ENCODE data around the gene MGAT3. TPM values are rescaled to one million over a fixed set of nuclear protein-coding genes. Genes with fewer than 3 reads are reported as not detected.

Gene MGAT3
- polyA plus RNA-seq, 1 donor from 2014 or later = 29.1 TPM

GRCh38 chr22:39535357-39535725, 78.5 kb downstream of the MGAT3 start:
- peaks cover 17% of the 10 kb centered on the region for H3K79me2 ChIP-seq (replicated peaks; ENCODE audit: insufficient read depth, low read length)
- H3K9me2 ChIP-seq (ENCODE audit: insufficient read depth, low read length) = no peaks in the 10 kb centered on the region
- H3K4me3 ChIP-seq (ENCODE audit: low read length) = no peak overlapping the region
- TF ChIP-seq POLR2AphosphoS5 (IDR thresholded peaks at IDR 0.05) = no peak
- no peak for TF ChIP-seq EZH2 (IDR thresholded peaks at IDR 0.05; ENCODE audit: borderline replicate concordance, insufficient read depth, low read length, poor library complexity, severe bottlenecking)
- no peak for TF ChIP-seq CTCF (IDR thresholded peaks at IDR 0.05; ENCODE audit: poor library complexity, severe bottlenecking)
- TF ChIP-seq REST (IDR thresholded peaks at IDR 0.05; ENCODE audit: borderline replicate concordance) = no peak
- no peak for TF ChIP-seq TAF1 (IDR thresholded peaks at IDR 0.05; ENCODE audit: low read depth)
- no peak for TF ChIP-seq SMC3 (conservative IDR thresholded peaks at IDR 0.05; ENCODE audit: poor library complexity)
- TF ChIP-seq RAD21 (conservative IDR thresholded peaks at IDR 0.05) = no peak
- no peak for TF ChIP-seq EP300 (conservative IDR thresholded peaks at IDR 0.05; ENCODE audit: poor library complexity, severe bottlenecking)
- no peak for TF ChIP-seq MXI1 (conservative IDR thresholded peaks at IDR 0.05; ENCODE audit: poor library complexity, severe bottlenecking)
- H3K27me3 ChIP-seq (ENCODE audit: insufficient read depth, low read depth, low read length) = no peaks in the 10 kb centered on the region
- peak overlapping the region; percentile 41 for H3K9ac ChIP-seq (ENCODE audit: low read length)
- no peaks in the 10 kb centered on the region for H3F3A ChIP-seq (ENCODE audit: insufficient read depth, low read length, poor library complexity, severe bottlenecking)
- H3K4me2 ChIP-seq (ENCODE audit: low read length) = no peak overlapping the region
- no peaks in the 10 kb centered on the region for H4K20me1 ChIP-seq (ENCODE audit: insufficient read depth)
- no peak overlapping the region for H2AFZ ChIP-seq (ENCODE audit: low read depth, low read length)
- H3K36me3 ChIP-seq (ENCODE audit: insufficient read depth, low read length) = no peaks in the 10 kb centered on the region
- H3K27ac ChIP-seq (ENCODE audit: low read length) = no peak overlapping the region
- no peaks in the 10 kb centered on the region for H3K9me3 ChIP-seq (ENCODE audit: low read length)

- no peak overlapping the region for H3K9ac ChIP-seq (ENCODE audit: low read length)
- peaks cover 14% of the 10 kb centered on the region for H3K79me2 ChIP-seq (replicated peaks; ENCODE audit: insufficient read depth, low read length)
- no peaks in the 10 kb centered on the region for H3K9me3 ChIP-seq (ENCODE audit: low read length)
- H4K20me1 ChIP-seq (ENCODE audit: insufficient read depth) = no peaks in the 10 kb centered on the region
- no peak overlapping the region for H3K27ac ChIP-seq (ENCODE audit: low read length)
- no peaks in the 10 kb centered on the region for H3K27me3 ChIP-seq (ENCODE audit: insufficient read depth, low read depth, low read length)
- TF ChIP-seq EP300 (conservative IDR thresholded peaks at IDR 0.05; ENCODE audit: poor library complexity, severe bottlenecking) (no peak), CTCF (IDR thresholded peaks at IDR 0.05; ENCODE audit: poor library complexity, severe bottlenecking) (no peak), EZH2 (IDR thresholded peaks at IDR 0.05; ENCODE audit: borderline replicate concordance, insufficient read depth, low read length, poor library complexity, severe bottlenecking) (no peak), REST (IDR thresholded peaks at IDR 0.05; ENCODE audit: borderline replicate concordance) (no peak), MXI1 (conservative IDR thresholded peaks at IDR 0.05; ENCODE audit: poor library complexity, severe bottlenecking) (no peak), TAF1 (IDR thresholded peaks at IDR 0.05; ENCODE audit: low read depth) (no peak), SMC3 (conservative IDR thresholded peaks at IDR 0.05; ENCODE audit: poor library complexity) (no peak), RAD21 (conservative IDR thresholded peaks at IDR 0.05) (no peak), POLR2AphosphoS5 (IDR thresholded peaks at IDR 0.05) (no peak)
- H3K36me3 ChIP-seq (ENCODE audit: insufficient read depth, low read length) = no peaks in the 10 kb centered on the region
- H3F3A ChIP-seq (ENCODE audit: insufficient read depth, low read length, poor library complexity, severe bottlenecking) = no peaks in the 10 kb centered on the region
- H3K9me2 ChIP-seq (ENCODE audit: insufficient read depth, low read length) = no peaks in the 10 kb centered on the region
- H3K4me3 ChIP-seq (ENCODE audit: low read length) = no peak overlapping the region
- H2AFZ ChIP-seq (ENCODE audit: low read depth, low read length) = no peak overlapping the region
- no peak overlapping the region for H3K4me2 ChIP-seq (ENCODE audit: low read length)
Observed at GRCh38 chr22:39535831-39536449, 79.1 kb downstream of the MGAT3 start.

Data from neural cell (in vitro differentiated cells).